A549 (cell line): ENCODE measurements around the gene TRIM29.

Source experiments
- CBX2 ChIP-seq: fragments of 200-600 bp; sonication (generic); IDR thresholded peaks from 2 replicates; pipeline ENCODE4 v1.6.1; 2016; ENCODE audit warnings: low read depth, mild to moderate bottlenecking, borderline replicate concordance
- CTCF ChIP-seq: fragments of >200 bp; sonication (Bioruptor Twin); formaldehyde crosslinking; IDR thresholded peaks from 3 replicates; pipeline ENCODE4 v1.5.1; 2016
- EHF ChIP-seq: fragments of 250-450 bp; sonication (Bioruptor Pico); IDR thresholded peaks from 2 replicates; pipeline ENCODE4 v1.5.0; 2020; ENCODE audit warnings: mild to moderate bottlenecking
- EHMT2 ChIP-seq: fragments of 200-600 bp; sonication (generic); IDR thresholded peaks from 2 replicates; pipeline ENCODE4 v1.6.1; 2016; ENCODE audit warnings: antibody characterized with exemption, low read depth, mild to moderate bottlenecking, moderate library complexity
- FOSL2 ChIP-seq, 2 experiments: fragments of 450-650 bp in 1 of 2; fragments of >200 bp in 1 of 2; sonication (Bioruptor Twin) in 1 of 2; formaldehyde crosslinking; IDR thresholded peaks; 2 replicates each; pipeline versions ENCODE4 v1.5.0 to v1.6.1; 2016 to 2020; ENCODE audit warnings: mild to moderate bottlenecking in 1 of 2, moderate library complexity in 1 of 2
- JUN ChIP-seq, 2 experiments: fragments of >200 bp; sonication (Bioruptor Twin); formaldehyde crosslinking; IDR thresholded peaks; 2 replicates in 1 of 2; 3 replicates in 1 of 2; pipeline ENCODE4 v1.6.1; 2016 to 2017
- NR3C1 ChIP-seq: fragments of >200 bp; sonication (Bioruptor Twin); formaldehyde crosslinking; IDR thresholded peaks from 3 replicates; pipeline ENCODE4 v1.6.1; 2017
- POLR2A ChIP-seq: IDR thresholded peaks from 2 replicates; pipeline ENCODE4 v1.6.1; 2012; ENCODE audit warnings: mild to moderate bottlenecking, low read length
- REST ChIP-seq: fragments of 200-600 bp; sonication (generic); IDR thresholded peaks from 2 replicates; pipeline ENCODE4 v1.6.1; 2016; ENCODE audit warnings: antibody characterized with exemption, mild to moderate bottlenecking, moderate library complexity
- ZFP36 ChIP-seq: fragments of 450-650 bp; IDR thresholded peaks from 2 replicates; pipeline ENCODE4 v1.6.1; 2014; ENCODE audit warnings: borderline replicate concordance; ENCODE audit not compliant: partially characterized antibody

- TF ChIP-seq CTCF (no peak), EHMT2 (no peak), POLR2A (no peak), REST (no peak), ZFP36 (no peak), JUN (IDR thresholded peaks at IDR 0.05) (no peak), NR3C1 (no peak), CBX2 (no peak), EHF (CRISPR knock-in tag) (no peak), FOSL2 (IDR thresholded peaks at IDR 0.05) (no peak), FOSL2 (CRISPR knock-in tag; IDR thresholded peaks at IDR 0.05) (no peak)
Measured at GRCh38 chr11:120108785-120109168, 29.1 kb downstream of the TRIM29 start.
